DMS153 (cell line): ENCODE results near the gene PRAMEF5.
"Not testable (repeated sequence)": the region's sequence is repeated elsewhere in the genome, so short reads cannot be mapped to it uniquely, and the experiment has no call there.

Source experiments
- DNase-seq: peaks from one replicate; lab custom pipeline; 2025; lab: John Stamatoyannopoulos, UW

Gene PRAMEF5

GRCh38 chr1:13253898-13254297 lies at the start of gene PRAMEF5:
Gene PRAMEF5 (plus strand): TSS chr1:13254198. CDS start chr1:13259269, 5,071 bp downstream.
- DNase-seq: not testable (repeated sequence)

- DNase-seq: not testable (repeated sequence)
Observed at GRCh38 chr1:13208712-13209111, 45.3 kb upstream of the PRAMEF5 start.

- DNase-seq: not testable (repeated sequence)
Observed at GRCh38 chr1:13216619-13217018, 37.4 kb upstream of the PRAMEF5 start.

- not testable (repeated sequence) for DNase-seq
Observed at GRCh38 chr1:13219203-13219602, 34.8 kb upstream of the PRAMEF5 start.

GRCh38 chr1:13222788-13223187 lies 31.2 kb upstream of the PRAMEF5 start:
- not testable (repeated sequence) for DNase-seq

GRCh38 chr1:13224480-13225060 lies 29.4 kb upstream of the PRAMEF5 start:
- no peak for DNase-seq

- DNase-seq: not testable (repeated sequence)
Observed at GRCh38 chr1:13225675-13226204, 28.3 kb upstream of the PRAMEF5 start, which contains the start of gene PRAMEF18. Gene PRAMEF18 (minus strand): TSS chr1:13226154. CDS start chr1:13226106, 48 bp downstream.

GRCh38 chr1:13227271-13228055 lies 26.5 kb upstream of the PRAMEF5 start:
- DNase-seq: not testable (repeated sequence)

GRCh38 chr1:13228343-13228781 lies 25.6 kb upstream of the PRAMEF5 start:
- no peak for DNase-seq

GRCh38 chr1:13230096-13230495 lies 23.9 kb upstream of the PRAMEF5 start:
- not testable (repeated sequence) for DNase-seq

- DNase-seq: not testable (repeated sequence)
Observed at GRCh38 chr1:13230601-13231000, 23.4 kb upstream of the PRAMEF5 start.

- not testable (repeated sequence) for DNase-seq
Observed at GRCh38 chr1:13231061-13231750, 22.8 kb upstream of the PRAMEF5 start.

GRCh38 chr1:13232056-13232455 lies 21.9 kb upstream of the PRAMEF5 start:
- DNase-seq: not testable (repeated sequence)

- not testable (repeated sequence) for DNase-seq
Observed at GRCh38 chr1:13234057-13234456, 19.9 kb upstream of the PRAMEF5 start.

GRCh38 chr1:13237572-13237971 lies 16.4 kb upstream of the PRAMEF5 start:
- not testable (repeated sequence) for DNase-seq

- not testable (repeated sequence) for DNase-seq
Observed at GRCh38 chr1:13239633-13240032, 14.4 kb upstream of the PRAMEF5 start.

- DNase-seq: not testable (repeated sequence)
Observed at GRCh38 chr1:13243536-13244263, 10.3 kb upstream of the PRAMEF5 start.

GRCh38 chr1:13245841-13246553 lies 8.0 kb upstream of the PRAMEF5 start:
- not testable (repeated sequence) for DNase-seq

- not testable (repeated sequence) for DNase-seq
Observed at GRCh38 chr1:13246554-13246871, 7.5 kb upstream of the PRAMEF5 start.

- DNase-seq: not testable (repeated sequence)
Observed at GRCh38 chr1:13247122-13247521, 6.9 kb upstream of the PRAMEF5 start.

- DNase-seq: not testable (repeated sequence)
Observed at GRCh38 chr1:13265124-13265523, 11.1 kb downstream of the PRAMEF5 start.
